Fibroblast of lung (primary cell): ENCODE data around the gene WDR27. TPM values are rescaled to one million over a fixed set of nuclear protein-coding genes. Genes with fewer than 3 reads are reported as not detected.
A peak's percentile ranks its signal among the peaks of the same experiment; 100 is the strongest.

ENCODE experiments used
- DNase-seq, 2 donors: peaks; one replicate each; pipeline versions ENCODE4 v3.0.0 to v3.0.0-alpha.2; 2010; ENCODE audit warnings: low read depth in 2 of 2
- H2AFZ ChIP-seq: 2 replicates; pipeline ENCODE4 v1.5.1; 2012; ENCODE audit warnings: low read length, control low read depth, inconsistent platforms
- H3K27ac ChIP-seq: 2 replicates; pipeline ENCODE4 v1.5.1; 2011; ENCODE audit warnings: low read length, control low read depth; ENCODE audit not compliant: insufficient read depth
- H3K27me3 ChIP-seq: 2 replicates; pipeline ENCODE4 v1.5.1; 2011; ENCODE audit warnings: mild to moderate bottlenecking, low read length; ENCODE audit not compliant: control insufficient read depth, insufficient read depth
- H3K36me3 ChIP-seq: 2 replicates; pipeline ENCODE4 v1.5.1; 2011; ENCODE audit warnings: low read length; ENCODE audit not compliant: control insufficient read depth, insufficient read depth
- H3K4me1 ChIP-seq: 2 replicates; pipeline ENCODE4 v1.5.1; 2011; ENCODE audit warnings: low read length; ENCODE audit not compliant: control insufficient read depth, insufficient read depth; ENCODE audit errors: extremely low read depth
- H3K4me2 ChIP-seq: 2 replicates; pipeline ENCODE4 v1.5.1; 2011; ENCODE audit warnings: low read length, control low read depth; ENCODE audit not compliant: insufficient read depth; ENCODE audit errors: extremely low read depth
- H3K4me3 ChIP-seq, 4 experiments: fragments of 200-600 bp in 1 of 4; sonication (generic) in 1 of 4; replicated peaks in 1 of 4; 2 replicates each; pipeline ENCODE4 v1.5.1; 2011 to 2016; ENCODE audit warnings: low read length in 4 of 4, low read depth in 3 of 4, mild to moderate bottlenecking in 3 of 4, control low read depth in 2 of 4, inconsistent platforms in 1 of 4, mixed read lengths in 1 of 4; ENCODE audit not compliant: insufficient read depth in 1 of 4; ENCODE audit errors: control extremely low read depth in 1 of 4
- H3K79me2 ChIP-seq: 2 replicates; pipeline ENCODE4 v1.5.1; 2012; ENCODE audit warnings: mild to moderate bottlenecking, low read length, inconsistent platforms; ENCODE audit not compliant: control insufficient read depth, insufficient read depth
- H3K9ac ChIP-seq: 2 replicates; pipeline ENCODE4 v1.5.1; 2011; ENCODE audit warnings: mild to moderate bottlenecking, low read length, control low read depth; ENCODE audit not compliant: insufficient read depth
- H3K9me3 ChIP-seq: 2 replicates; pipeline ENCODE4 v1.5.1; 2012; ENCODE audit warnings: low read depth, low read length; ENCODE audit not compliant: control insufficient read depth, insufficient read depth
- H4K20me1 ChIP-seq: 2 replicates; pipeline ENCODE4 v1.5.1; 2011; ENCODE audit warnings: low read length; ENCODE audit not compliant: control insufficient read depth, insufficient read depth; ENCODE audit errors: extremely low read depth
- CTCF ChIP-seq, 2 donors: IDR thresholded peaks in 1 of 2; conservative IDR thresholded peaks in 1 of 2; 1 replicate in 1 of 2; 2 replicates in 1 of 2; pipeline ENCODE4 v1.5.1; 2011 to 2012; ENCODE audit warnings: low read length in 2 of 2, control low read depth in 1 of 2, inconsistent platforms in 1 of 2, low read depth in 1 of 2, mild to moderate bottlenecking in 1 of 2
- EZH2 ChIP-seq: IDR thresholded peaks from 2 replicates; pipeline ENCODE4 v1.5.1; 2012; ENCODE audit warnings: low read length, control low read depth, mild to moderate bottlenecking; ENCODE audit errors: missing control alignments
- polyA plus RNA-seq, 2 donors: library from polyadenylated mRNA; depleted of rRNA in 1 of 2; stranded (reverse) in 1 of 2; unstranded in 1 of 2; fragments of >200 nt; gene quantifications; 2 replicates each; pipeline ENCODE4 v1.2.1, GENCODE V29; 2011 to 2012; ENCODE audit warnings: missing spikeins in 1 of 2
- total RNA-seq: library from RNA; depleted of rRNA; stranded (reverse); fragments of >200 nt; gene quantifications from 2 replicates; pipeline ENCODE4 v1.2.1, GENCODE V29; 2014

The WDR27 gene
- total and polyA plus RNA-seq, 2 donors (not counting 1 experiment from before 2014, with no cell fraction given): 8.8 to 23.3 TPM

DNA sequence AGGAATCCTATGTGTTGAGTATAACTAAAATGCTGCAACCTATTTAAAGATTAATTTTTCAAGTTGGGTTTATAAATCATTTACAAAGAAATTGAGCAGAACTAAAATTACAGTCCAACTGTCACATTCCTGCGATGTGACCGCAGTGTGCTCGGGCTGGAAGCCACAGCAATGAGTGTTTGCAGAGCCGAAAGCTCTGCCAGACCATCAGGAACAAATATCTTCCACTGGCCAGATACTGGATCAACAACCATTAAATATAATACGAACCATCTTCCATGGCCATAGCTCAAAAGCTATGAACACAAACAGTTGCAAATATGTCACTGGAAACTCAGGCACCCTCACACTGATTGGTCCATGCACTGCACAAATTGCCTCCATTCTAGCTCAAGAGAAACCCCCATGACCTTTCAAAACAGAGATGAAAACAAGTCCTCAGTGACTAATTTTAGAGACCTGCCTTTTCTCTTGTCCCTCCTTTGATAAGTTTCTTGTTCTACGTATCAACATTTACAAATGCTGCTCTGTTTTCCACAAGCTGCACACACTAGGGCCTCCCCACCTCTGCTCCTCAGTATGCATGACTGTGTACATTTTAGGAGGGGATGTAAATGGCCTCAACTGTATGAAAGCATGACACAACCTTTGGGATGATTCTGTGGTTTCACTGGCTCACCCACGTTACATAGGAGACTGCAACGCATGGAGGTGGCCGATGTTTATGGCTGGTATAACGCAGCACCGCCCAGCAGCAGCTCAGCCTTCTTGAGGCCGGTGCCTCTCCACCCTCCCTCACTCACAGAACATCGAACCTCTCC is 171.7 kb downstream of the WDR27 start:
- TF ChIP-seq CTCF (conservative IDR thresholded peaks at IDR 0.05 in 1 of 2, IDR thresholded peaks at IDR 0.05 in 1 of 2; ENCODE audit: low read depth in 1 of 2, low read length in 2 of 2): no peak
- no peak for TF ChIP-seq EZH2
- H3K36me3 ChIP-seq: no peaks in the 10 kb centered on the region
- no peaks in the 10 kb centered on the region for H4K20me1 ChIP-seq
- H3K9me3 ChIP-seq: peaks cover 2% of the 10 kb centered on the region
- H3K4me3 ChIP-seq: no peak overlapping the region
- H3K4me1 ChIP-seq: peaks cover 11% of the 10 kb centered on the region
- no peaks in the 10 kb centered on the region for H3K79me2 ChIP-seq
- peak; percentile 89 to 96 for DNase-seq
- peak overlapping the region; percentile 10 for H2AFZ ChIP-seq
- peak overlapping the region; percentile 39 for H3K27ac ChIP-seq
- H3K4me2 ChIP-seq: peak overlapping the region; percentile 60
- H3K27me3 ChIP-seq: no peaks in the 10 kb centered on the region
- H3K9ac ChIP-seq: no peak overlapping the region

DNA sequence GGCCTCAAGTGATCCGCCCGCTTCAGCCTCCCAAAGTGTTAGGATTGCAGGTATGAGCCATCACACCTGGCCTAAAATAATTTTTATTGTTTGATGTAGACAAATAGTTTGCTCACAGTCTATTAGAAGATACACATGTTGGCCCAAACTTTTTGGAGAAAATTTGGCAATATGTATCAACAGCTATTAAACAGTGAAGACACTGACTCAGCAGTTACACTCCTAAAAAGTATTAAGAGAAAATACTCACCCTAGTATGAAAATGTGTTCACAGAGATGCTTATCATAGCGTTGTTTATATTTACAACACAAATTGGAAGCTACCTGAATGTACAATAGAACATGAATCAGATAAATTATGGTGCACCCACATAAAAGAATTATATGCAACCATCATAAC is 173.1 kb downstream of the WDR27 start:
- Histone ChIP-seq H3K36me3 (no peaks in the 10 kb centered on the region), H2AFZ (no peak overlapping the region), H3K9ac (no peak overlapping the region), H3K27ac (no peak overlapping the region), H3K27me3 (no peaks in the 10 kb centered on the region), H3K79me2 (no peaks in the 10 kb centered on the region), H3K4me1 (peaks cover 11% of the 10 kb centered on the region), H3K4me2 (no peak overlapping the region), H4K20me1 (no peaks in the 10 kb centered on the region), H3K9me3 (no peaks in the 10 kb centered on the region), H3K4me3 (no peak overlapping the region)
- no peak for DNase-seq
- TF ChIP-seq CTCF (conservative IDR thresholded peaks at IDR 0.05 in 1 of 2, IDR thresholded peaks at IDR 0.05 in 1 of 2; ENCODE audit: low read depth in 1 of 2, low read length in 2 of 2): no peak
- no peak for TF ChIP-seq EZH2

DNA sequence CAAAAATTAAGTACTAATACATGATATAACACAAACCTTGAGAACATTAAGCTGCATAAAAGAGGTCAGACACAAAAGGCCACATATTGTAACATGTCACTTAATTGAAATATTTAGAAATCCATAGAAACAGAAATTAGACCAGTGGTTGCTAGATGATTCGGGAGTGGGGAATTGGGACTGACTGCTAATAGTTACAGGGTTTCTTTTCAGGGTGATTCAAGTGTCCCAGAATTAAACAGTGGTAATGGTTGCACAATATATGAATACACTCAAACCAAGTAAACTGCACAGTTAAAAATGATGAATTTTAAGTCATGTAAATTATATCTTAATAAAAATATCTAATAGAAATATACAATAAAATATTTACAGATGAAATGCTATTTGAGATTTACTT is 174.5 kb downstream of the WDR27 start:
- peak; percentile 46 to 55 for DNase-seq
- TF ChIP-seq EZH2 (no peak), CTCF (conservative IDR thresholded peaks at IDR 0.05 in 1 of 2, IDR thresholded peaks at IDR 0.05 in 1 of 2; ENCODE audit: low read depth in 1 of 2, low read length in 2 of 2) (no peak)
- no peak overlapping the region for H3K9ac ChIP-seq
- no peaks in the 10 kb centered on the region for H3K27me3 ChIP-seq
- no peak overlapping the region for H3K27ac ChIP-seq
- peaks cover 11% of the 10 kb centered on the region for H3K4me1 ChIP-seq
- no peaks in the 10 kb centered on the region for H3K9me3 ChIP-seq
- H4K20me1 ChIP-seq: no peaks in the 10 kb centered on the region
- no peak overlapping the region for H3K4me3 ChIP-seq
- H3K4me2 ChIP-seq: no peak overlapping the region
- no peaks in the 10 kb centered on the region for H3K79me2 ChIP-seq
- H3K36me3 ChIP-seq: no peaks in the 10 kb centered on the region
- H2AFZ ChIP-seq: no peak overlapping the region
